Liver (tissue), 9 donors: ENCODE data around the gene HTR3B. TPM values are rescaled to one million over a fixed set of nuclear protein-coding genes. Genes with fewer than 3 reads are reported as not detected.

Experiments
- DNase-seq: peaks from one replicate; pipeline ENCODE4 v3.0.0-alpha.2; 2017; ENCODE audit warnings: low spot score
- H3K27ac ChIP-seq, 2 donors: one replicate each; pipeline ENCODE4 v1.7.0; 2013; ENCODE audit warnings: inconsistent platforms in 2 of 2, low read length in 2 of 2, control low read depth in 1 of 2, low read depth in 1 of 2, mild to moderate bottlenecking in 1 of 2
- H3K27me3 ChIP-seq, 4 donors: one replicate each; pipeline versions ENCODE4 v1.6.1 to v1.7.0; 2013; ENCODE audit warnings: low read length in 3 of 4, inconsistent platforms in 1 of 4, mild to moderate bottlenecking in 1 of 4, moderate library complexity in 1 of 4; ENCODE audit not compliant: control insufficient read depth in 4 of 4, insufficient read depth in 4 of 4
- H3K36me3 ChIP-seq, 4 donors: one replicate each; pipeline versions ENCODE4 v1.6.1 to v1.7.0; 2013; ENCODE audit warnings: low read length in 3 of 4, mild to moderate bottlenecking in 3 of 4, low read depth in 1 of 4, moderate library complexity in 1 of 4; ENCODE audit not compliant: control insufficient read depth in 4 of 4, insufficient read depth in 3 of 4
- H3K4me1 ChIP-seq, 4 donors: one replicate each; pipeline versions ENCODE4 v1.6.1 to v1.7.0; 2013; ENCODE audit warnings: low read length in 3 of 4, mild to moderate bottlenecking in 3 of 4, moderate library complexity in 1 of 4; ENCODE audit not compliant: control insufficient read depth in 4 of 4, insufficient read depth in 4 of 4
- H3K4me3 ChIP-seq, 3 donors: one replicate each; pipeline versions ENCODE4 v1.6.1 to v1.7.0; 2013; ENCODE audit warnings: low read length in 3 of 3, control low read depth in 1 of 3, low read depth in 1 of 3, mild to moderate bottlenecking in 1 of 3
- H3K9ac ChIP-seq, 2 donors: one replicate each; pipeline ENCODE4 v1.7.0; 2013; ENCODE audit warnings: low read length in 2 of 2, mild to moderate bottlenecking in 2 of 2, moderate library complexity in 2 of 2, control low read depth in 1 of 2, low read depth in 1 of 2
- H3K9me3 ChIP-seq, 4 donors: one replicate each; pipeline versions ENCODE4 v1.6.1 to v1.7.0; 2013; ENCODE audit warnings: low read length in 3 of 4; ENCODE audit not compliant: control insufficient read depth in 4 of 4
- EGR1 ChIP-seq, 2 donors: IDR thresholded peaks; 2 replicates each; pipeline ENCODE4 v1.6.1; 2016 to 2018; ENCODE audit warnings: antibody characterized with exemption in 2 of 2, low read depth in 2 of 2
- FOXA1 ChIP-seq: IDR thresholded peaks from 2 replicates; pipeline ENCODE4 v1.6.1; 2016; ENCODE audit warnings: antibody characterized with exemption
- HNF4A ChIP-seq, 2 donors: conservative IDR thresholded peaks; 2 replicates each; pipeline ENCODE4 v1.6.1; 2016; ENCODE audit warnings: antibody characterized with exemption in 2 of 2, mild to moderate bottlenecking in 2 of 2
- RAD21 ChIP-seq, 2 donors: IDR thresholded peaks; 2 replicates each; pipeline ENCODE4 v1.6.1; 2016; ENCODE audit warnings: antibody characterized with exemption in 2 of 2, mild to moderate bottlenecking in 2 of 2
- RXRA ChIP-seq, 2 donors: IDR thresholded peaks; 2 replicates each; pipeline ENCODE4 v1.6.1; 2017 to 2018; ENCODE audit warnings: antibody characterized with exemption in 2 of 2, mild to moderate bottlenecking in 1 of 2
- TAF1 ChIP-seq: conservative IDR thresholded peaks from 2 replicates; pipeline ENCODE4 v1.6.1; 2016; ENCODE audit warnings: antibody characterized with exemption, mild to moderate bottlenecking
- YY1 ChIP-seq: IDR thresholded peaks from 2 replicates; pipeline ENCODE4 v1.6.1; 2016; ENCODE audit warnings: antibody characterized with exemption, mild to moderate bottlenecking
- WGBS: extraction: QIAGEN DNeasy Blood & Tissue Kit; methylation state at CpG from one replicate; pipeline ENCODE4 v1.1.7; 2013; 5-methylcytosine and 5-hydroxymethylcytosine counted together
- polyA plus RNA-seq, 2 donors: library from polyadenylated mRNA; stranded (reverse) in 1 of 2; unstranded in 1 of 2; fragments of 200-250 nt in 1 of 2; fragments of >200 nt in 1 of 2; fragmentation: Nextera tagmentation in 1 of 2; extraction: Ambion mirVana in 1 of 2; gene quantifications; one replicate each; pipeline versions ENCODE4 v1.2.1 to v1.2.3, GENCODE V29; 2013 to 2015
- total RNA-seq, 2 donors: library from RNA; depleted of rRNA; stranded (reverse); fragments of >200 nt; gene quantifications; one replicate each; pipeline ENCODE4 v1.2.3, GENCODE V29; 2014
- TF ChIP-seq, protein P1 (sequence below): IDR thresholded peaks from 2 replicates; pipeline ENCODE4 v1.6.1; 2016; ENCODE audit warnings: antibody characterized with exemption
- TF ChIP-seq, protein P2 (sequence below): IDR thresholded peaks from 2 replicates; pipeline ENCODE4 v1.6.1; 2016; ENCODE audit warnings: antibody characterized with exemption
- TF ChIP-seq, protein P3 (sequence below): IDR thresholded peaks from 2 replicates; pipeline ENCODE4 v1.6.1; 2016; ENCODE audit warnings: antibody characterized with exemption
- donor health status: healthy.
- donor health status: healthy.
- donor health status: healthy.
- donor health status: healthy.
- donor health status: healthy.

HTR3B gene
- total and polyA plus RNA-seq, 4 donors = not detected

DNA sequence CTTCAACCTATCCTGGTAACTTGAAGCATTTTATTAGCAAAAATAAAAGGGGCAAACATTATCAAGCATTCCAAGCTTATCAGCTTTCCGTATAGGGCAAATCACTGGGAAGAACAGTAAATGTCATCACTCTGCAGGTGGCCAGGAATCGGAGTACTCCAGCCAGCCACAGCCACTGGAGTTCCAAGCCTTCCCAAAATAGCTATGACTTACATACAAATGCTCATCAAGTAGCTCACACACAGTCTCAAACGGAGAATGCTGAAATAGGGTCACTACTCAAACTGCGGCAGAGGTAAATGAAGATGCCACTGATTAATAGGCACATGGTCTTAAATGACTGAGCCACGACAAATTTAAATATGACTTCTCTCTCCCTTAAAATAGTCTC, 31.4 kb upstream of the HTR3B start:
- Histone ChIP-seq H3K4me1 (peaks cover 2 to 10% (median 7%) of the 10 kb centered on the region in 4 donors), H3K9me3 (no peaks in the 10 kb centered on the region), H3K4me3 (no peak overlapping the region), H3K36me3 (no peaks in the 10 kb centered on the region), H3K9ac (no peak overlapping the region), H3K27me3 (no peaks in the 10 kb centered on the region), H3K27ac (no peak overlapping the region)
- 75% methylated on average over 5 of the region's 5 CpGs for WGBS
- DNase-seq = no peak
- TF ChIP-seq, protein P1, sequence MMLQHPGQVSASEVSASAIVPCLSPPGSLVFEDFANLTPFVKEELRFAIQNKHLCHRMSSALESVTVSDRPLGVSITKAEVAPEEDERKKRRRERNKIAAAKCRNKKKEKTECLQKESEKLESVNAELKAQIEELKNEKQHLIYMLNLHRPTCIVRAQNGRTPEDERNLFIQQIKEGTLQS = no peak

DNA sequence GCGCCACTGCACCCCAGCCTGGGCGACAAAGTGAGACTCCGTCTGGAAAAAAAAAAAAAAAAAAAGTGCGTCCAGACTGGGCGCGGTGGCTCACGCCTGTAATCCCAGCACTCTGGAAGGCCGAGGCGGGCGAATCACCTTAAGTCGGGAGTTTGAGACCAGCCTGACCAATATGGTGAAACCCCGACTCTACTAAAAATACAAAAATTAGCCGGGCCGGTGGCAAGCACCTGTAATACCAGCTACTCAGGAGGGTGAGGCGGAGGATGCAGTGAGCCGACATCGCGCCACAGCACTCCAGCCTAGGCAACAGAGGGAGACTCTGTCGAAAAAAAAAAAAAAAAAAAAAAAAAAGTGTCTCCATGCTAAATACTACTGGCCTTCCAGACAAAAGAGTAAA, 30.5 kb upstream of the HTR3B start:
- H3K4me1 ChIP-seq = peaks cover 2 to 10% (median 7%) of the 10 kb centered on the region in 4 donors
- peak overlapping the region in 1 of 2 donors; percentile 82 for H3K9ac ChIP-seq
- no peaks in the 10 kb centered on the region for H3K9me3 ChIP-seq
- 90% methylated on average over 19 of the region's 19 CpGs for WGBS
- no peak for DNase-seq
- H3K27ac ChIP-seq = no peak overlapping the region
- TF ChIP-seq, protein P1 = no peak
- TF ChIP-seq, protein P2, sequence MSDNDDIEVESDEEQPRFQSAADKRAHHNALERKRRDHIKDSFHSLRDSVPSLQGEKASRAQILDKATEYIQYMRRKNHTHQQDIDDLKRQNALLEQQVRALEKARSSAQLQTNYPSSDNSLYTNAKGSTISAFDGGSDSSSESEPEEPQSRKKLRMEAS = no peak
- no peak for TF ChIP-seq YY1
- TF ChIP-seq FOXA1 = no peak
- no peak for TF ChIP-seq RAD21 (IDR thresholded peaks at IDR 0.05)
- TF ChIP-seq HNF4A (conservative IDR thresholded peaks at IDR 0.05) = no peak
- TF ChIP-seq EGR1 (IDR thresholded peaks at IDR 0.05; ENCODE audit: low read depth in 2 of 2) = no peak
- H3K4me3 ChIP-seq = peak overlapping the region in 1 of 3 donors; percentile 86
- H3K27me3 ChIP-seq = no peaks in the 10 kb centered on the region
- no peaks in the 10 kb centered on the region for H3K36me3 ChIP-seq

DNA sequence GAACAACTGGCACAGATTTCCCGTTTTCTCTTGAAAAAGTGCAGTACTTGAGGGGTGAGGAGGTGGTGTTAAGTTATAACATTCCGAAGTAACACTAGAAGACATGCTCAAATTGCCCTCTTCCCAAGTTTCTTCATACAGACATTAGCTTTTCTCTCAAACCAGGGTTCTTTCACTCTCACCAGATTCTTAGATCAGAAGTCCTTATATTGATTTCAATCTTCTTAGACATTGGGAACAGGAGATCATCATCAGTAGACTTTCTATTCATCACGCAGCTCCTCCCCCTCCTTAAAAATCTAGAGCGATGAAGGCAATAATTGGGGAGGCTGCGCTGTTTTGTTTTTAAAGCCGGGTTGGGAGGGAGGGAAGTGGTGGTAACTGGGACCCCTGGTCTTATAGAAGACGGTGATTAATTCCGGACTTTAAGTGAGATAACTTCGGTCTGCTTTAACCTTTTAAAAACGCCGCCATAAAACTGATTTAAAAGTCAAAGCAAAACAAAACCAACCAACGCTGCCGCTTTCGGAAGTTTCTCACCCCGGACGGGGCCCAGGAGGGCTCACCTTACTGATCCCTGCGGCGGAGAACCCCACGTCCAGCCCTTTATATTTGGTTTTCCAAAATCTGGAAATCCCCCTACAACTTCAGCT, 29.9 kb upstream of the HTR3B start:
- WGBS = 6% methylated on average over 19 of the region's 19 CpGs
- TF ChIP-seq, protein P1 = no peak
- TF ChIP-seq, protein P3, sequence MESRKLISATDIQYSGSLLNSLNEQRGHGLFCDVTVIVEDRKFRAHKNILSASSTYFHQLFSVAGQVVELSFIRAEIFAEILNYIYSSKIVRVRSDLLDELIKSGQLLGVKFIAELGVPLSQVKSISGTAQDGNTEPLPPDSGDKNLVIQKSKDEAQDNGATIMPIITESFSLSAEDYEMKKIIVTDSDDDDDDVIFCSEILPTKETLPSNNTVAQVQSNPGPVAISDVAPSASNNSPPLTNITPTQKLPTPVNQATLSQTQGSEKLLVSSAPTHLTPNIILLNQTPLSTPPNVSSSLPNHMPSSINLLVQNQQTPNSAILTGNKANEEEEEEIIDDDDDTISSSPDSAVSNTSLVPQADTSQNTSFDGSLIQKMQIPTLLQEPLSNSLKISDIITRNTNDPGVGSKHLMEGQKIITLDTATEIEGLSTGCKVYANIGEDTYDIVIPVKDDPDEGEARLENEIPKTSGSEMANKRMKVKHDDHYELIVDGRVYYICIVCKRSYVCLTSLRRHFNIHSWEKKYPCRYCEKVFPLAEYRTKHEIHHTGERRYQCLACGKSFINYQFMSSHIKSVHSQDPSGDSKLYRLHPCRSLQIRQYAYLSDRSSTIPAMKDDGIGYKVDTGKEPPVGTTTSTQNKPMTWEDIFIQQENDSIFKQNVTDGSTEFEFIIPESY = no peak
- TF ChIP-seq RXRA (IDR thresholded peaks at IDR 0.05) (no peak), RAD21 (IDR thresholded peaks at IDR 0.05) (no peak), TAF1 (no peak)
- H3K4me1 ChIP-seq = peaks cover 2 to 10% (median 7%) of the 10 kb centered on the region in 4 donors
- no peaks in the 10 kb centered on the region for H3K9me3 ChIP-seq
- H3K36me3 ChIP-seq = no peaks in the 10 kb centered on the region
- peak overlapping the region; percentile 80 to 89 (median 86) for H3K4me3 ChIP-seq
- H3K27me3 ChIP-seq = no peaks in the 10 kb centered on the region
- peak overlapping the region; percentile 82 to 84 for H3K9ac ChIP-seq
- H3K27ac ChIP-seq = peak overlapping the region; percentile 61 to 73
- DNase-seq = no peak
